Measurements from ENCODE around the gene JOSD2.

DNA sequence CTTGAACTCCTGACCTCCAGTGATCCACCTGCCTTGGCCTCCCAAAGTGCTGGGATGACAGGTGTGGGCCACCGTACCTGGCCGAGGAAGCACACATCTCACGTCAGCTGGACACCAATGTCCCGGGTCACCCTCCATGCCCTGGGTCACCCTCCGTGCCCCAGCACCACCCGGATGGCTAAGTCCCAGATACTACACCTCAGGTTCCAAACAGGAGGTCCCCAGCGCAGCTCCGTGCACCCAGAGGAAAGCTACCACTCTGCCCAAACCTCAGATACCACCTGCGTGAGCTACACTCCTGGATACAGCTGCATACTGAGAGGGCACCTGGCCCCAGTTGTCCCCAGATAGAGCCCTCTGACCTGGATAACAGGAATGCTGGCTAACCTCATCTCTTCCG, 43.2 kb upstream of the JOSD2 start:
- TF ChIP-seq CTCF (IDR thresholded peaks at IDR 0.05; ENCODE audit: low read length): no peak
- no peak for TF ChIP-seq EZH2 (optimal IDR thresholded peaks at IDR 0.05; ENCODE audit: low read depth, low read length)
